ENCODE measurements around the gene NPM3.
"Not testable (repeated sequence)": the region's sequence is repeated elsewhere in the genome, so short reads cannot be mapped to it uniquely, and the experiment has no call there.

The NPM3 gene

GRCh38 chr10:101807158-101807557 is 23.9 kb upstream of the NPM3 start:
- no peak for DNase-seq (ENCODE audit: low read depth in 2 of 3, low spot score in 2 of 3)

- no peak for DNase-seq (ENCODE audit: low read depth in 2 of 3, low spot score in 2 of 3)
Observed at GRCh38 chr10:101803511-101803910, 20.3 kb upstream of the NPM3 start.

- DNase-seq (ENCODE audit: low read depth in 2 of 3, low spot score in 2 of 3): no peak
Observed at GRCh38 chr10:101797403-101798059, 14.3 kb upstream of the NPM3 start.

GRCh38 chr10:101793526-101793925 is 10.3 kb upstream of the NPM3 start:
- DNase-seq (ENCODE audit: low read depth in 2 of 3, low spot score in 2 of 3): no peak

GRCh38 chr10:101789686-101790085 is 6.4 kb upstream of the NPM3 start:
- no peak for DNase-seq (ENCODE audit: low read depth in 2 of 3, low spot score in 2 of 3)

GRCh38 chr10:101789231-101789630 is 6.0 kb upstream of the NPM3 start:
- DNase-seq (ENCODE audit: low read depth in 2 of 3, low spot score in 2 of 3): not testable (repeated sequence)

GRCh38 chr10:101785801-101786200 is 2.6 kb upstream of the NPM3 start:
- no peak for DNase-seq (ENCODE audit: low read depth in 2 of 3, low spot score in 2 of 3)

- DNase-seq (ENCODE audit: low read depth in 2 of 3, low spot score in 2 of 3): no peak
Observed at GRCh38 chr10:101784558-101784957, 1.3 kb upstream of the NPM3 start.

- DNase-seq (ENCODE audit: low read depth in 2 of 3, low spot score in 2 of 3): no peak
Observed at GRCh38 chr10:101783736-101784118, 481 bp upstream of the NPM3 start.

- no peak for DNase-seq (ENCODE audit: low read depth in 2 of 3, low spot score in 2 of 3)
Observed at GRCh38 chr10:101781984-101782810, 1.0 kb downstream of the NPM3 start.

GRCh38 chr10:101781655-101781983 is 1.6 kb downstream of the NPM3 start:
- no peak for DNase-seq (ENCODE audit: low read depth in 2 of 3, low spot score in 2 of 3)

- DNase-seq (ENCODE audit: low read depth in 2 of 3, low spot score in 2 of 3): peak; percentile 51 to 64 (median 52)
Observed at GRCh38 chr10:101780818-101781654, 2.2 kb downstream of the NPM3 start.

GRCh38 chr10:101780187-101780817 is 2.9 kb downstream of the NPM3 start:
- no peak for DNase-seq (ENCODE audit: low read depth in 2 of 3, low spot score in 2 of 3)

GRCh38 chr10:101779544-101780186 is 3.6 kb downstream of the NPM3 start:
- DNase-seq (ENCODE audit: low read depth in 2 of 3, low spot score in 2 of 3): peak; percentile 66 to 88 (median 86)

GRCh38 chr10:101778781-101779543 is 4.3 kb downstream of the NPM3 start:
- no peak for DNase-seq (ENCODE audit: low read depth in 2 of 3, low spot score in 2 of 3)

- no peak for DNase-seq (ENCODE audit: low read depth in 2 of 3, low spot score in 2 of 3)
Observed at GRCh38 chr10:101778151-101778780, 5.0 kb downstream of the NPM3 start.

- no peak for DNase-seq (ENCODE audit: low read depth in 2 of 3, low spot score in 2 of 3)
Observed at GRCh38 chr10:101777619-101778145, 5.6 kb downstream of the NPM3 start.

- DNase-seq (ENCODE audit: low read depth in 2 of 3, low spot score in 2 of 3): no peak
Observed at GRCh38 chr10:101776161-101776817, 7.0 kb downstream of the NPM3 start.
